GM23338 (cell line): Measurements from ENCODE around the gene ERC2.

Experiments used
- CREB1 ChIP-seq: fragments of 250-450 bp; sonication (Bioruptor Pico); IDR thresholded peaks from 2 replicates; pipeline ENCODE4 v1.5.0; 2020; ENCODE audit warnings: low read depth, mild to moderate bottlenecking, moderate library complexity
- EZH2 ChIP-seq: fragments of 200-600 bp; sonication (generic); IDR thresholded peaks from one replicate; pipeline ENCODE4 v1.8.0; 2017; ENCODE audit warnings: antibody characterized with exemption, mild to moderate bottlenecking, low read depth; ENCODE audit not compliant: unreplicated experiment
- EZH2phosphoT487 ChIP-seq: fragments of 200-600 bp; sonication (generic); IDR thresholded peaks from one replicate; pipeline ENCODE4 v1.8.1; 2018; ENCODE audit warnings: antibody characterized with exemption; ENCODE audit not compliant: unreplicated experiment
- JUNB ChIP-seq: IDR thresholded peaks from one replicate; pipeline ENCODE4 v1.6.1; 2016; ENCODE audit warnings: antibody characterized with exemption; ENCODE audit not compliant: unreplicated experiment
- NANOG ChIP-seq: IDR thresholded peaks from 2 replicates; pipeline ENCODE4 v1.6.1; 2016; ENCODE audit warnings: antibody characterized with exemption, borderline replicate concordance
- POLR2AphosphoS5 ChIP-seq: IDR thresholded peaks from 2 replicates; pipeline ENCODE4 v1.6.1; 2016; ENCODE audit warnings: antibody characterized with exemption, low read depth
- STAT1 ChIP-seq: IDR thresholded peaks from one replicate; pipeline ENCODE4 v1.6.1; 2016; ENCODE audit warnings: antibody characterized with exemption; ENCODE audit not compliant: unreplicated experiment
- TF ChIP-seq, protein P1 (sequence below), 2 experiments: fragments of 200-600 bp in 1 of 2; sonication (generic) in 1 of 2; conservative IDR thresholded peaks; 2 replicates each; pipeline versions ENCODE4 v1.5.1 to v1.6.1; 2016 to 2017; ENCODE audit warnings: antibody characterized with exemption in 2 of 2, low read depth in 2 of 2, mild to moderate bottlenecking in 2 of 2, moderate library complexity in 1 of 2
- TF ChIP-seq, protein P2 (sequence below): IDR thresholded peaks from one replicate; pipeline ENCODE4 v1.6.1; 2018; ENCODE audit warnings: antibody characterized with exemption; ENCODE audit not compliant: unreplicated experiment
- TF ChIP-seq, protein P3 (sequence below): IDR thresholded peaks from 2 replicates; pipeline ENCODE4 v1.6.1; 2016; ENCODE audit warnings: antibody characterized with exemption

DNA sequence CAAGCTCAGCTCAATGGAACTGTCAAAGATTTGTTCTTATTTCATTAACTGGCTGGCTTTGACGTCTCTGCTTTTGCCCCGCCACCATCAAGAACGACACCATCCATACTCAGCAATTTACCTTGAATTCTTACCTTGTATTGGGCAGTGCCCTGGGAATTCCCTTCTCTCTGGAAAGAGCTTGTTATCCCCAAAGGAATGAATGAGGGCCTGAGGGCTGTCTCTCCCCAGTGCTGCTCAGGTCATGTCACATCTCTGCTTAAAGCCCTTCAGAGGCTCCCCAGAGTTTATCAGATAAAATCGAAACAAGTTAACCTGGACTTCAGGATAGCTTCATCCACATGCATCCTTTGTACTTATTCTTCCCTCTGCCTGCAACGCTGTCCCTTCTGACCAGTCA, 975.3 kb downstream of the ERC2 start:
- TF ChIP-seq EZH2: no peak
- TF ChIP-seq, protein P1, sequence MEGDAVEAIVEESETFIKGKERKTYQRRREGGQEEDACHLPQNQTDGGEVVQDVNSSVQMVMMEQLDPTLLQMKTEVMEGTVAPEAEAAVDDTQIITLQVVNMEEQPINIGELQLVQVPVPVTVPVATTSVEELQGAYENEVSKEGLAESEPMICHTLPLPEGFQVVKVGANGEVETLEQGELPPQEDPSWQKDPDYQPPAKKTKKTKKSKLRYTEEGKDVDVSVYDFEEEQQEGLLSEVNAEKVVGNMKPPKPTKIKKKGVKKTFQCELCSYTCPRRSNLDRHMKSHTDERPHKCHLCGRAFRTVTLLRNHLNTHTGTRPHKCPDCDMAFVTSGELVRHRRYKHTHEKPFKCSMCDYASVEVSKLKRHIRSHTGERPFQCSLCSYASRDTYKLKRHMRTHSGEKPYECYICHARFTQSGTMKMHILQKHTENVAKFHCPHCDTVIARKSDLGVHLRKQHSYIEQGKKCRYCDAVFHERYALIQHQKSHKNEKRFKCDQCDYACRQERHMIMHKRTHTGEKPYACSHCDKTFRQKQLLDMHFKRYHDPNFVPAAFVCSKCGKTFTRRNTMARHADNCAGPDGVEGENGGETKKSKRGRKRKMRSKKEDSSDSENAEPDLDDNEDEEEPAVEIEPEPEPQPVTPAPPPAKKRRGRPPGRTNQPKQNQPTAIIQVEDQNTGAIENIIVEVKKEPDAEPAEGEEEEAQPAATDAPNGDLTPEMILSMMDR (conservative IDR thresholded peaks at IDR 0.05; ENCODE audit: low read depth in 2 of 2): no peak
- TF ChIP-seq, protein P2, sequence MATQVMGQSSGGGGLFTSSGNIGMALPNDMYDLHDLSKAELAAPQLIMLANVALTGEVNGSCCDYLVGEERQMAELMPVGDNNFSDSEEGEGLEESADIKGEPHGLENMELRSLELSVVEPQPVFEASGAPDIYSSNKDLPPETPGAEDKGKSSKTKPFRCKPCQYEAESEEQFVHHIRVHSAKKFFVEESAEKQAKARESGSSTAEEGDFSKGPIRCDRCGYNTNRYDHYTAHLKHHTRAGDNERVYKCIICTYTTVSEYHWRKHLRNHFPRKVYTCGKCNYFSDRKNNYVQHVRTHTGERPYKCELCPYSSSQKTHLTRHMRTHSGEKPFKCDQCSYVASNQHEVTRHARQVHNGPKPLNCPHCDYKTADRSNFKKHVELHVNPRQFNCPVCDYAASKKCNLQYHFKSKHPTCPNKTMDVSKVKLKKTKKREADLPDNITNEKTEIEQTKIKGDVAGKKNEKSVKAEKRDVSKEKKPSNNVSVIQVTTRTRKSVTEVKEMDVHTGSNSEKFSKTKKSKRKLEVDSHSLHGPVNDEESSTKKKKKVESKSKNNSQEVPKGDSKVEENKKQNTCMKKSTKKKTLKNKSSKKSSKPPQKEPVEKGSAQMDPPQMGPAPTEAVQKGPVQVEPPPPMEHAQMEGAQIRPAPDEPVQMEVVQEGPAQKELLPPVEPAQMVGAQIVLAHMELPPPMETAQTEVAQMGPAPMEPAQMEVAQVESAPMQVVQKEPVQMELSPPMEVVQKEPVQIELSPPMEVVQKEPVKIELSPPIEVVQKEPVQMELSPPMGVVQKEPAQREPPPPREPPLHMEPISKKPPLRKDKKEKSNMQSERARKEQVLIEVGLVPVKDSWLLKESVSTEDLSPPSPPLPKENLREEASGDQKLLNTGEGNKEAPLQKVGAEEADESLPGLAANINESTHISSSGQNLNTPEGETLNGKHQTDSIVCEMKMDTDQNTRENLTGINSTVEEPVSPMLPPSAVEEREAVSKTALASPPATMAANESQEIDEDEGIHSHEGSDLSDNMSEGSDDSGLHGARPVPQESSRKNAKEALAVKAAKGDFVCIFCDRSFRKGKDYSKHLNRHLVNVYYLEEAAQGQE: no peak
- TF ChIP-seq EZH2phosphoT487: no peak
- no peak for TF ChIP-seq POLR2AphosphoS5
- TF ChIP-seq CREB1: no peak
- TF ChIP-seq NANOG: no peak
- no peak for TF ChIP-seq JUNB
- TF ChIP-seq, protein P3, sequence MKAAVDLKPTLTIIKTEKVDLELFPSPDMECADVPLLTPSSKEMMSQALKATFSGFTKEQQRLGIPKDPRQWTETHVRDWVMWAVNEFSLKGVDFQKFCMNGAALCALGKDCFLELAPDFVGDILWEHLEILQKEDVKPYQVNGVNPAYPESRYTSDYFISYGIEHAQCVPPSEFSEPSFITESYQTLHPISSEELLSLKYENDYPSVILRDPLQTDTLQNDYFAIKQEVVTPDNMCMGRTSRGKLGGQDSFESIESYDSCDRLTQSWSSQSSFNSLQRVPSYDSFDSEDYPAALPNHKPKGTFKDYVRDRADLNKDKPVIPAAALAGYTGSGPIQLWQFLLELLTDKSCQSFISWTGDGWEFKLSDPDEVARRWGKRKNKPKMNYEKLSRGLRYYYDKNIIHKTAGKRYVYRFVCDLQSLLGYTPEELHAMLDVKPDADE: no peak
- no peak for TF ChIP-seq STAT1
